Neural cell (in vitro differentiated cells): ENCODE data around the gene ZBTB17.

Experiments used
- RAD21 ChIP-seq: fragments of 450-650 bp; conservative IDR thresholded peaks from 2 replicates; pipeline ENCODE4 v1.6.1; 2014; ENCODE audit warnings: antibody characterized with exemption, mild to moderate bottlenecking, moderate library complexity
- TF ChIP-seq, protein P1 (sequence below): fragments of 450-650 bp; IDR thresholded peaks from 2 replicates; pipeline ENCODE4 v1.5.1; 2014; ENCODE audit warnings: antibody characterized with exemption, mild to moderate bottlenecking, moderate library complexity; ENCODE audit not compliant: poor library complexity, severe bottlenecking

DNA sequence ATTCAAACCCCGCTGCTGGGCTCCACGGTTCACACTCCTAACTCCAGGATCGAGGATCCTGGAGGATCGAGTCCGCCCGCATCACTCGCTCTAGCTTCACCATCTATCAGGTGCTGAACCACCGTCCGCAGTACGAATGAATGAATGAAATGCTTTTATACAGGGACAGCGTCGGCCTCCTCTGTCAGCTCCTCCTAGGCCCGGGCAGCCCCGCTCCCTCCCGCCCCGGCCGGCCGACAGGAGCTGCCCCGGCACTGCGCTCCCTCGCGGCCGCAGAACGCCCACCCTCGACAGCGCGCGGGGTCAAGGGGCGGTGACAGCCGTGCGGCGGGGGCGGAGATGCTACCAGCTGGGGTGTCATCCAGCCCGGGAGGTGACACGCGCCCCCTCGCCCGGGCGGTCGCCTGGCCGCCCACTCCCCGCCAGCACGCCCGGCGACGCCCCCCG is 520 bp downstream of the ZBTB17 start:
- peak; percentile 48 for TF ChIP-seq RAD21
- TF ChIP-seq, protein P1, sequence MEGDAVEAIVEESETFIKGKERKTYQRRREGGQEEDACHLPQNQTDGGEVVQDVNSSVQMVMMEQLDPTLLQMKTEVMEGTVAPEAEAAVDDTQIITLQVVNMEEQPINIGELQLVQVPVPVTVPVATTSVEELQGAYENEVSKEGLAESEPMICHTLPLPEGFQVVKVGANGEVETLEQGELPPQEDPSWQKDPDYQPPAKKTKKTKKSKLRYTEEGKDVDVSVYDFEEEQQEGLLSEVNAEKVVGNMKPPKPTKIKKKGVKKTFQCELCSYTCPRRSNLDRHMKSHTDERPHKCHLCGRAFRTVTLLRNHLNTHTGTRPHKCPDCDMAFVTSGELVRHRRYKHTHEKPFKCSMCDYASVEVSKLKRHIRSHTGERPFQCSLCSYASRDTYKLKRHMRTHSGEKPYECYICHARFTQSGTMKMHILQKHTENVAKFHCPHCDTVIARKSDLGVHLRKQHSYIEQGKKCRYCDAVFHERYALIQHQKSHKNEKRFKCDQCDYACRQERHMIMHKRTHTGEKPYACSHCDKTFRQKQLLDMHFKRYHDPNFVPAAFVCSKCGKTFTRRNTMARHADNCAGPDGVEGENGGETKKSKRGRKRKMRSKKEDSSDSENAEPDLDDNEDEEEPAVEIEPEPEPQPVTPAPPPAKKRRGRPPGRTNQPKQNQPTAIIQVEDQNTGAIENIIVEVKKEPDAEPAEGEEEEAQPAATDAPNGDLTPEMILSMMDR, result peak; percentile 58
